Activated CD8-positive, alpha-beta memory T cell treated with anti-CD3 and anti-CD28 coated beads for 48 hours (primary cell): Measurements from ENCODE around the gene VEGFB.
"Not testable (repeated sequence)": the region's sequence is repeated elsewhere in the genome, so short reads cannot be mapped to it uniquely, and the experiment has no call there.

Experiments
- DNase-seq, 3 experiments: peaks; one replicate each; pipeline ENCODE4 v3.0.0-alpha.2; 2020; ENCODE audit warnings: low read depth in 2 of 3, low spot score in 2 of 3

Gene VEGFB

DNA sequence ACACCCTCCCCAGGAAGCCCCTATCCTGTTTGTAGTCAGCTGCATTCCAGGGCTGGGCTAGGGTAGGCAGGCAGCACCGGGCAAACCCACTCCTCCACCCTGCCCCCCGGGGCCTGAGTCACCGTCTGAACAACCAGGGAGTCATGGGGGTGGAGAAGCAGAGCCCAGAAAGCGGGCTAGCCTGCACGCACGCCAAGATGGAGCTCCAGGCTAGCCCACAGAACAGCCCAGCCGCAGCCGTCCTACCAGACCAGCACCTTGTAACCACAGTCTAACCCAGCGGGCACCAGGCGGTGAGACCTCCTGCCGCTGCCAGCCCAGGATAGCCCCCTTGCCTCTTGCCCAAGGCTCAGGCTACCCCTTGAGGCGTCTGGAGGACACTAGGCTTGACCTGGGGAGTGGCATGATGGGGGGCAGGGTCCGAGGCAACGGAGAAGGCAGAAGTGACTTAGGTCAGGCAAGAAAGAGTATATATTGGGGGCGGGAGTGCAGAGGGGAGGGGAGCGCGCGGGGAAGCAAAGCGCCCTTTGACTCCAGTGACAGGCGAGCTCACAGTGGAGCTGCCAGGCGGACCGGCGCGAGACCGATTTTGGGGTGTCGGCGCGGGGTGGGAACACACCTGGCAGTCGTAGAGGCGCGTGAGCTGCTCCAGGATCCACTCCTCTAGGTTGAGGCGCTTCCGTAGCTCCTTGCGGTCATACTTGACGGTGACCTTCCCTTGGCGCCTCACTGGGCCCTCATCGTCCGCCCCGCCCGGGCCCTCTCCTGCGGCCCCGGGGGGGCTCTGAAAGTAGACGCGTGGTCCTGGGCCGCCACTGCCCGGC lies 11.6 kb downstream of the VEGFB start:
- no peak for DNase-seq

DNA sequence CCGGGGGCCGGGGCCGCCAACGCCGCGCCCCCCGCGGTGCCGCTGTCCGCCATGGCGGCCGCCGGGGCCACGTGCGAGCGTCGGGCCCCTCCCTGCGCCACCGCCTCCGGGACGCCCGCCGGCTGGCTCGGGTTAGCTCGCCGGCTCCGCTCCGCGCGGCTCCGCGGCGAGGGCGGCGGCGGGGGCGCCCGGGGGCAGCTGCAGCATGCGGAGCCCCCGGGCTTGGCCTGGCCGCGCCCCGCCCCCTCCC lies 12.2 kb downstream of the VEGFB start:
- not testable (repeated sequence) for DNase-seq

DNA sequence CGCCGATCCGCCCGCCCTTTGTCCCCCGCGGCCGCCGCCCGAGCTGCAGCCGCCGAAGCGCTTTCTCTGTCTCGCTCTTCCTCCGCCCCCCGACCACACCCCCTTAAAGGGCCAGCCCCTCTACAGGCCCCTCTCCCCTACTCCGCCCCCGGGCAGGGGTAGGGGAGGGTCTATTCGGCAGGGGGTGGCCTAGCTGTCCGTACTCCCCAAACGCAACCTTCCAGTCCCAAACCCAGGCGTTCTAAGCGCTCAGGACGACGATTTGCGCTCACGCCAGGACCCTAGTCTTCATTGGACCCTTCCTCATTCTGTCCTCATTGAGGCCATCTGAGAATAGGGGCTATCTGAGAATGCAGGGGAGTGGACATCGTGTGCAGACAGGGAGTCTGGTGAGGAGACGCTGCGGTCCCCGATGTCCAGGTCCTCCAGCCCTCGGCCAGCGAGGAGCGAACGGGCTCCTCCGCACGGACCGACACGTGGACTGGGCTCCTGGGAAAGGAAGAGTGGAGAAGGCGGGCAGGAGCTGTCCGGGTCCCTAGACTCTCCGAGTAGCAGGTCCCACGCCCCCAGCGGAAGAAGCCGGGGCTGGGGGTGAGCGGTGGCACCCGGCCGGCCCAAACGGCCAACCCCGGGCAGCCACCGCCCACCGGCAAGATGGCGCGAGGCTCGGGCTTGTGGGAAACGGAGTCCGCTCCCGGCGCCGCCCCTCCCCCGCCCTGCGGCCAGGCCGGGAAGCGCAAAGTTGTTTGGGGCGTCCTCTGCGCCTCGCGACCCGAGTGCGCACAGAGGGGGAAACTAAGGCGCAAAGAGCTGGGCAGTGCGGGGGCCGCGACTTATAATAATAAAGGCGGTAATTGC lies 12.7 kb downstream of the VEGFB start, which contains the start of gene PPP1R14B:
PPP1R14B (minus strand) TSS at position 73 of the 858 bp plus-strand sequence. CDS start 270 bp downstream, outside the sequence.
- no peak for DNase-seq

DNA sequence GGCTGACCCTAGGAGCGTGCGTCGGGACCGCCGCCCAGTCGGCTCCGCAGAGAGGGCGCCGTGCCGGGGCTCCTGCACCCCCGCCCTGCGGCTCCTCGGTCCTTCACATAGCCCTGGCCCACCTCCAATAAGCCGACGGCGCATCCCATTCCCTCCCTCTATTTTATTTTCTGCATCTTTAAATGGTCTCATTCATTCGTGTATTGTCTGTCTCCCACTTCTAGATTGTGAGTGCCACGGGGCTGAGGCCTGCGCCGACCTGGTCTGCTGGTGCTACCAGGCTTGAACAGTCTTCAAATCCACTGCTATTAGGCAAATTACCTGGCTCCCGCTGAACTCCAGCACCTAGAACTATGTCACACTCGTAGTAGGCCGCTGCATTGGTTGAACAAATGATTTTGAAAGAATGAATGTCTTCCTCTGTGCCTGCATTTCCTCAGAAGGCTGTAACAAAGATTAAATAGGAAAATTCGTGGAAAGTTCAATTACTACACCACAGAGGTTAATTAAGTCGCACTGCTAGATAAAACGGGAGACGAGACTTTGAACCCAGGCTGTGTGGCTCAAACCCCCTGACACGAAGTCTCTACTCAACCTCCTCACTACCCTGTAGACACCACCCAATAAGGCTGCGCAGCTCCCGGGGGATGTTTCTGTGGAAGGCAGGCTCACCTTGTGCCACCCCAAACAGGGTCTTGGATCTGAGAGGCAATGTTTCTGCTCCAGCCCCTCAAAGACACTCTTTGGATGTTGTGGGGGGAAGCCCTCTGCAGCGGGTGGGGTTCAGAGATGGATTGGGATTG lies 13.5 kb downstream of the VEGFB start:
- no peak for DNase-seq

DNA sequence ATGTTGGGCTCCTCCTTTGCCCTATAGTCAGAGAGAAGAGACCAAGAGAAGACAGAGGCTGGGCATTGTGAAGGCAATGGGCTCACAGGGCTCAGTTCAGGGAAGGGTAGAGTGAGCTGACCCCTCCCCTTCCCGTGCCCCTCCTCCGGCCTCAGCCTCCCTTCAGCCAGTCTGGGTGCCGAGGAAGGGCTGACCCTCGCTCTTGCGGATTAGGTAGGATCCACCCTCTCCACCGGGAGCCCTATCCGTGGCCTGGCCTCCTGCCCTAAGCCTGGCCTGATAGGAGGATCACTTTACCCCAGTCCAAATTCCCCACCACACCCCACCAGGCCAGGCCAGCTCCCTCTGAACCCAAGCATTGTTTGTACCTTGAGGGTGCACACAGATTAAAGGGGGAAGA lies 14.2 kb downstream of the VEGFB start:
- DNase-seq = no peak

DNA sequence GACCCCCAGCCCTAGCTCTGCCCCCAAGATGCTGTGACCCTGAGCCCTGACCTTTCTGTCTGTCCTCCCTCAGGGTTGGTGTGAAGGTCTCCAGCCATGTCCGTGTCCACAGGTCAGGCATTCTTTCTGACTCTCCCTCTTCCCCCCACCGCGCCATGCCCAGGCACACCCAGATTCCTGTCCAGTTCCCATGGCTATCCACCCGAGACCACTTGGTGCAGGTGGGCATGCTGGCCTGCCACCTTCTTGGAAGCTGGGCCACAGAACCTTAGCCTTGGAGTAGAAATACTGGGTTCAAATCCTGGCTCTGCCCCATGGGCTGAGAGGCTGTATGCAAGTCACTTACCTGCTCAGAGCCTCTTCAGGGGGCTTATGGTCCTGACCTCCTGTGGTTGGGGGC lies 14.7 kb downstream of the VEGFB start:
- DNase-seq = no peak

DNA sequence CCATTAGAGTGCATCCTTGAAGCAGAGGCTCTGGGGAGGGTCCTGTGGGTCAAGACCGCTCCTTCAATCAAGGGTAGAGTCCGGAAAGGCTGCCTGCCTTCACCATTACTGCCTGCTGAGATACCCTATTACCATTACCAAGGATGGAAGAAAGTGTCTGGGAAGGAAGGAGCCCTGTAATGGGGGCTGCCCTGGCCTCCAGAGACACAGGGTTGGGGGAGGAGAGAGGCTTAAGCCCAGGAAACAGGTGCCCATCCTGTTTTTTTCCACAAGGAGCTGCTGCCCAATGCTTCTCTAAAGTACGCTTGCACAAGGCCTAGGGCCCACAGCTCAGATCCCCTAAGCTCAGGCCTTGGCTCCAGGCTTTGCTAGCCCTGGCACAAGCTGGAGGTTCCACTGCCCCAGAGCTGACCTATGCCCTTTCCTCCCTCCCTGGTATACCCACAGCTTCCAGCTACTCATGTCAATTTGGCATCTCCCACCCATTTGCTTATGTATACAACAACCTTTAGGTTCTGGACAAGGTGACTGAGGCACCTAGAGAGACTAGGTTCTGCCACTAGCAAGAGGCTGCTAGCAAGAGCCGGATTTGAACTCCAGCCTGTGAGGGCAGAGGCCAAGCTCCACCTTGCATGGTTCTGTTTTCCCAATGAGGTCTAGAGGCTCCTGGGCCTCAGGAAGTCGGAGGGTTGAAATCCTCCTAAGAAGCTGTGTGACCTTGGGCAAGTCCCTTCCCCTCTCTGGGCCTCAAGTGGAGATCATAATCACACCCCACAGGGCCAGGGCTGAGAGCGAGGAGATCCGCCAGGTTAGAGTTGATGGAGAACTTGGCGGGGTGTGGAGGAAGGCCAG lies 15.4 kb downstream of the VEGFB start:
- no peak for DNase-seq

DNA sequence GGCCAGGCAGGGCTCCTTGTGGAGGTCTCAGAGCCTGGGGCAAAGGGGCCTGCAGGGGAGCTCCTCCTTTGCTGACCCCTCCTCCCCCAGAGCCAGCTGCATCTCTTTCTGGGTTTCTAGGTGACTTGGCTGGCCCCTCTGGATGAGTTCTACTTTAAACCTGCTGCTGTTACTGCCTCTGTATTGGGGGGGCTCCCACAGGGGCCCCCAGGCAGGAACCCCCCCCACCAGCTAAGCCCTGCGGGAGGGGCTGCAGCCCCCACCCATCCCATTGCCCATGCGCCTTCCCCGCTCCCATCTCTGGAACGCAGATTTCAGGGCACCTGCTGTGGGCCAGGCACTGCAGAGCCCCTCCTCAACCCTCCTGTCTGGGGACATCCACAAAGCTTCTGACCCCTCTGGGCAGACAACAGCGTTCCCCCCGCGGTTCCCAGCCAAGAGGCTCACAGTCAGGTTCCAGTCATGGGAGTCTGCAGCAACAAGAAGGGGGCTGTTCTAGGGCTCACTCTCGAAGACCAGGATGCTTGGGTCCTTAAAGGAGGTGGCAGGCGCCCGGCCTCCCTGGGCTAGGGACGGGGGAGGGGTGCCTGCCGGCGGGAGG lies 16.1 kb downstream of the VEGFB start:
- DNase-seq = no peak

DNA sequence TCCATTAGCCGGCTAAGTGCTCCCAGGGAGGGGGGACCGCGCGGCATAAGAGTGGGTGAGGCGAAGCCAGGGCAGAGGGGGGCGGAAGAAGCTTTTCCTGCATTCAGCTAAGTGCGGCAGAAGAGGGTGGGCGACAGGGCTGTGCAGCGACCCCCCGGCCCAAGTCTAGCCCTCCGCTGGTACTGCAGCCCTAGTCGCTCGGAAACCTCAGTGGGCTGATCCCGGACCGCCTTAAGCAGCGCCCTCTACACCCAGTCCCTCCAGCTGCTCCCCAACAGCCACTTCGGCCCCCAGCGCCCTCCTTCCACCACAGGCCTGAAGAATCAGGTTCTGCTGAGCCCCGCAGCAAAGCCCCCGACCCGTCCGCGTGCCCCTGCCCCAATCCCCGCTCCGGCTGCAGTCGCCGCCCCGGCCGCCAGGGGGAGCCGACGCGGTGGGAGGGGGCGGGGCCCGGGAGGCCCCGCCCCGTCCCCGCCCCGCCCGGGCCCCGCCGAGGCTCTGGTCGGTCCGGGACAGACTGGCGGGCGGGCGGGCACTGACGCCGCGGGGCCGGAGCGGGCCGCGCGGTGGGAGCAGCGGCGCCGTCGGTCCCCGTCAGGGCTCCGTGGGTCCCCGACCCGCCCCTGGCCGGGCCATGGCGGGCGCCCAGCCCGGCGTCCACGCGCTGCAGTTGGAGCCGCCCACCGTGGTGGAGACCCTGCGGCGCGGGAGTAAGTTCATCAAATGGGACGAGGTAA lies 16.8 kb downstream of the VEGFB start, which contains the start of gene PLCB3:
PLCB3 (plus strand) TSS at position 515 of the 737 bp plus-strand sequence; CDS start at position 635, 120 bp downstream.
- DNase-seq = peak in 2 of 3 experiments; percentile 43 to 69

DNA sequence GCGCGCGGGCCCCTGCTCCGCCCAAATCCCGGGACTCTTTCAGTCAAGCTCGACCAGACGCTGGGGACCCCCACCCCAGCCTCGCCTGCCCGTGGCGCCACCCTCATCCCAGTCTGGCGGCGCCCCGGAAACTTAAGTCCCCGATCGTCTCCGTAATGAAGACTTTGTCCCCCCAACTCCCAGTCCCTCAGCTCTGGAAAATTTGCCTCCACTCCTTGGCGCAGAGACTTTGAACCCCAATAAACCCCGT lies 17.3 kb downstream of the VEGFB start:
- no peak for DNase-seq

DNA sequence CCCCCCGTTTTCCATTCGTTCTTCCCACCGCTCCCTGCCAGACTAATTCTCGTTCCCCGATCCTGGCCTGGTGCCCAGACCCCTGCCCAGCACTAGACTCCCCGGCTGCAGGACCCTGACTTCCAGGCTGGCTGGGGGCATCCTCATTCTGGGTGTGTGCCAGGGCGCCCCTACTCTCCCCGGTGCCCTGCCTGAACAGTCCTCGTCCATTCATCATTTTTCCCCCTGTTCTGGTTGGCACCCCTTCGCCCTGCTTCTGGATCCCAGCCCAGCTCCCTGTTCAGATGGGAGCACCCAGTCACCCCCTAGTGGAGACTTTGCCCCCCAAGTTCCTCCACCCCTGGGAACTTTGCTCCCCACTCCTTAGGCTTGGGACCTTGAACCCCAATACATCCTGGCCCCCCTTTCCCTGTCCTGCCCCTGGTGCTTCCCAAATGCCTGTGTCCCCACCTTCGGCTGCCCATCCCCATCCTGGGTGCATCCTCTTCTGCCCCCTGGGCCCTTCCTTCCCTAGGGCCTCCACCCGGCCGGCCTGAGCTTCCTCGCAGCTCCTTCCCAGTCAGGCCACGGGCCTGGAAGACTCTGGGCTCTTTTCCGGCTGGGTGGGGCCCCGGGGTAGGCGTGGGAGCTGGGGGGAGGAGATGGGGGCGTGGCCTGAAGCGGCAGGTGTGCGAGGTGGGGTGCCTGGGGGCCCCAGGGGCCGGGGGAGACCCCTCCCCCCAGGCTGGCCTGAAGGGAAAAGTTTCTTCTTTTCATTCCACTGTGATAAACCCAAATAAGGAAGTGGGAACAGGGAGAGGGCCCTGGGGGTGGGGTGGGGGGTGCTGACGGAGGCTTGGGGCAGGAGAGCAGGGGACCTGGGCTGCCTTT lies 17.9 kb downstream of the VEGFB start:
- no peak for DNase-seq

DNA sequence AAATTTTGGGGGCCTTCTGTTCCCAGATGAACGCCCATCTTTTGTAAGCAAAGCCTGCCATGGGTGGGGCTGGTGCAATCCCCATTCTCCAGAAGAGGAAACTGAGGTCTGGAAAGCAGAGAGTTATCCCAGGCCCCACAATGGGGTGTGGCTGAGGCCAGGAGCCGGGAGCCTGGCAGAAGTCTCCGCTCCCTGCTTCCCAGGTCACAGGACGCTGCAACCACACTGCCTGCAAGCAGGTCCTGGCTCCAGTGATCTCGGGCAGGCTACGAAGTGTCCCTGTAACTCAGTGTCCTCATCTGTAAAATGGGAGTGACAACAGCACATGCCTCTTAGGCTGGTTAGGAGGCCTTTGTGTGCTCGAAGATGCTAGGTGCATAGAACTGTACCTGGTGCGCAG lies 18.7 kb downstream of the VEGFB start:
- no peak for DNase-seq

DNA sequence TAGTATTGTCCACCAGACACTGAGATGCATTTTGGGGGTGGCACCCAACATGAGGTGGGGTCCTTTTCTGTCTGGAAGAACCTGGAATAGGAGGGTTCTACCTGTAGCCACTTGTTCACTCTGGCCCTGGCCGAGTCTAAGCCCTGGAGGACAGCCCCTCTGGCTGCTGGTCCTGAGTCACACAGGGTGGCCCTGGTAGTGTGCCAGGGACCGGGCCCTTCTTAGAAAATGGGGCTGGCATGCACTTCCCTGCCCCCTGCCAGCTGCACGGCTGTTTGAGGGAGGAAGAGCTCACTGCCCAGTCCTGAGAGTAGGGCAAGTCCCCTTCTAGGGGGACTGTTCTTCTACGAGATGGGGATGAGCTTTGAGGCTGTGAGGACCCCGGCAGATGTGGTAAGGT lies 19.1 kb downstream of the VEGFB start:
- DNase-seq = no peak

DNA sequence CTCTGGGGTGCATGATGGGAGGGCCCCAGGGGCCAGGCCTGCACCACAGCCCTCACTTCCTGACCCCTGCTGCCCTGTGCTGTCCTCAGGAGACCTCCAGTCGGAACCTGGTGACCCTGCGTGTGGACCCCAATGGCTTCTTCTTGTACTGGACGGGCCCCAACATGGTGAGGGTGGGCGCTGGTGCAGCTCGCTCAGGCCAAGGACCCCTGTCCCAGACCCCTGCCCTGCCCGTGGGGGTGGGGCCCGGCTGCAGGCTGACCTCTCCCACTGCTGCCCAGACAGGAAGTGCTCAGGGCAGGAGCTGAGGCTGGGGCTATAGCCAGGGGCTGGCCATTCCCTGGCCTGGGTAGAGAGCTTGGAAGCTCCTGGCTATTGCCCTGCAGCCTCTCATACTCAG lies 19.9 kb downstream of the VEGFB start:
- no peak for DNase-seq

DNA sequence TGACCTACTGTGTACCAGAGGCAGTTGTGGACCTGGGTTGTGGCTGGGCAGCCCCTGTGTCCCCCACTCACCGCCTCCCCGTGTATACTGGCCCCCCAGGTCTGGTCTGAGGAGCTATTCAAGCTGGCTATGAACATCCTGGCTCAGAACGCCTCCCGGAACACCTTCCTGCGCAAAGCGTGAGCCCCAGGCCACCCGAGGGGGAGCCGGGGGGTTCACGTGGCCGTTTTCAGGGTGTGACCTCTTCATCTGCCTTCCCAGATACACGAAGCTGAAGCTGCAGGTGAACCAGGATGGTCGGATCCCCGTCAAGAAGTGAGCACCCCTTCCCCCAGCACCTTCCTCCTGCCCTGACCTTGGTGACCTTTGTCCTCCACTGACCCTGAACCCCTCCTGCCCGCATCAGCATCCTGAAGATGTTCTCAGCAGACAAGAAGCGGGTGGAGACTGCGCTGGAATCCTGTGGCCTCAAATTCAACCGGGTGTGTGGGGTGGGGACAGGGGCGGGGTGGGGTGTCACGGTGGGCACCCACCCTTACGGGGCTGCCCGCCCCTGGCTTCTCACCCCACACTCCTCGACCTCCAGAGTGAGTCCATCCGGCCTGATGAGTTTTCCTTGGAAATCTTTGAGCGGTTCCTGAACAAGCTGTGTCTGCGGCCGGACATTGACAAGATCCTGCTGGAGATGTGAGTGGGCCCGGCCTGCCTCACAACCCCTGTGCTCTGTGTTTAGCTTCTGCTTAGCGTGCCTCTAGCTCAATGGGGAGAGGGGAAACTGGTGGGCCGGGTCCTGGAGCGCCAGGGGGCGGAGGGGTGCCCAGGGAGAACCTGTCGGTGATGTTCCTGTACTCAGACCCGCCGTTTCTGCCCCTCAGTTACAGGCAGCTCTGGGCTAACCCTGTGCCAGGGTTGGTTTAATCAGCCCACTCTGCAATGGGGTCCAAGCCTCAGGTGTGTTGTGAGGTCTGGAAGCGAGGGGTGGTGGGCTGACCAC lies 21.0 kb downstream of the VEGFB start:
- DNase-seq = no peak

DNA sequence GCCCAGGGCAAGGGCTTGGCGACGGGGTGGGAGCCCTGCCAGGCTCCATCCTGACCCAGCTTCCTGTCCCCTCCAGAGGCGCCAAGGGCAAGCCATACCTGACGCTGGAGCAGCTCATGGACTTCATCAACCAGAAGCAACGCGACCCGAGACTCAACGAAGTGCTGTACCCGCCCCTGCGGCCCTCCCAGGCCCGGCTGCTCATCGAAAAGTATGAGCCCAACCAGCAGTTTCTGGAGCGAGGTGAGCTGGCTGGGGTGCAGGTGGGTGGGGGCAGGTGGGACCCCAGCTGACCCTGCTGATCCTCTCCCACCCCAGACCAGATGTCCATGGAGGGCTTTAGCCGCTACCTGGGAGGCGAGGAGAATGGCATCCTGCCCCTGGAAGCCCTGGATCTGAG lies 21.9 kb downstream of the VEGFB start:
- no peak for DNase-seq

DNA sequence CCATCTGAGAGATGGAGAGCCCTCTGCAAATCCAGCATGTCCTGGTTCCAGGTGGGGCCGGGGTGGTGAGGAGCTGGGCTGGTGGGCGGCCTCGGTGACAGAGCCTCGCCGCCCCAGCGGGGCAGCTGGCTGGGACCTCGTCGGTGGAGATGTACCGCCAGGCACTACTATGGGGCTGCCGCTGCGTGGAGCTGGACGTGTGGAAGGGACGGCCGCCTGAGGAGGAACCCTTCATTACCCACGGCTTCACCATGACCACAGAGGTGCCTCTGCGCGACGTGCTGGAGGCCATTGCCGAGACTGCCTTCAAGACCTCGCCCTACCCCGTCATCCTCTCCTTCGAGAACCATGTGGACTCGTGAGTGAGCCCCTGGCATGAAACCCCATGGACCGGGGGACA lies 24.0 kb downstream of the VEGFB start:
- no peak for DNase-seq
